OCI-LY1 (cell line): ENCODE results near the gene HS3ST4.

Source experiments
- H2AFZ ChIP-seq: fragments of 200-600 bp; sonication (generic), shearing (Covaris generic); 2 replicates; pipeline ENCODE4 v1.6.0; 2014; ENCODE audit warnings: antibody characterized with exemption, mild to moderate bottlenecking, low read length
- H3F3A ChIP-seq: fragments of 200-600 bp; sonication (generic), shearing (Covaris generic); 2 replicates; pipeline ENCODE4 v1.6.0; 2014; ENCODE audit warnings: mild to moderate bottlenecking, antibody characterized with exemption, low read length, moderate library complexity; ENCODE audit not compliant: insufficient read depth
- H3K27ac ChIP-seq: fragments of 200-600 bp; sonication (generic); 2 replicates; pipeline ENCODE4 v1.5.1; 2014; ENCODE audit warnings: low read length, mixed run types, mild to moderate bottlenecking, low read depth; ENCODE audit not compliant: poor library complexity, severe bottlenecking
- H3K27me3 ChIP-seq: fragments of 200-600 bp; sonication (generic); 2 replicates; pipeline ENCODE4 v1.6.0; 2014; ENCODE audit warnings: antibody characterized with exemption, mild to moderate bottlenecking, low read length, moderate library complexity; ENCODE audit not compliant: insufficient read depth
- H3K36me3 ChIP-seq: fragments of 200-600 bp; sonication (generic); 2 replicates; pipeline ENCODE4 v1.6.1; 2014; ENCODE audit warnings: mild to moderate bottlenecking, antibody characterized with exemption, low read length, moderate library complexity, mixed read lengths; ENCODE audit not compliant: insufficient read depth
- H3K4me1 ChIP-seq: fragments of 200-600 bp; sonication (generic); 2 replicates; pipeline ENCODE4 v1.5.1; 2014; ENCODE audit warnings: mild to moderate bottlenecking, low read length, moderate library complexity; ENCODE audit not compliant: insufficient read depth, severe bottlenecking
- H3K4me2 ChIP-seq: fragments of 200-600 bp; sonication (generic), shearing (Covaris generic); 2 replicates; pipeline ENCODE4 v1.6.1; 2014; ENCODE audit warnings: low read length
- H3K4me3 ChIP-seq: fragments of 200-600 bp; sonication (generic); 2 replicates; pipeline ENCODE4 v1.5.1; 2014; ENCODE audit warnings: low read length, low read depth, mild to moderate bottlenecking, mixed read lengths; ENCODE audit not compliant: poor library complexity, severe bottlenecking
- H3K79me2 ChIP-seq: fragments of 200-600 bp; shearing (Covaris generic); 2 replicates; pipeline ENCODE4 v1.6.1; 2016; ENCODE audit warnings: mixed run types, low read length, mixed read lengths; ENCODE audit not compliant: insufficient read depth
- H3K9ac ChIP-seq: fragments of 200-600 bp; sonication (generic), shearing (Covaris generic); 2 replicates; pipeline ENCODE4 v1.6.1; 2014; ENCODE audit warnings: mild to moderate bottlenecking, low read length, mixed read lengths
- H3K9me2 ChIP-seq: fragments of 200-600 bp; sonication (generic), shearing (Covaris generic); 2 replicates; pipeline ENCODE4 v1.6.1; 2014; ENCODE audit warnings: low read depth, mild to moderate bottlenecking, low read length, mixed read lengths
- H3K9me3 ChIP-seq: fragments of 200-600 bp; shearing (Covaris generic); 2 replicates; pipeline ENCODE4 v1.6.1; 2014; ENCODE audit warnings: low read length, mixed read lengths
- H4K20me1 ChIP-seq: fragments of 200-600 bp; sonication (generic), shearing (Covaris generic); 2 replicates; pipeline ENCODE4 v1.6.0; 2016; ENCODE audit warnings: mild to moderate bottlenecking, low read length; ENCODE audit not compliant: insufficient read depth
- CTCF ChIP-seq: fragments of 200-600 bp; sonication (generic), shearing (Covaris generic); IDR thresholded peaks from 2 replicates; pipeline ENCODE4 v1.5.1; 2017; ENCODE audit warnings: mild to moderate bottlenecking, antibody characterized with exemption, low read length, moderate library complexity, mixed read lengths
- EZH2 ChIP-seq: fragments of 200-600 bp; sonication (generic), shearing (Covaris generic); IDR thresholded peaks from 2 replicates; pipeline ENCODE4 v1.8.0; 2017; ENCODE audit warnings: borderline replicate concordance, mixed run types, mild to moderate bottlenecking, antibody characterized with exemption, low read length, moderate library complexity, mixed read lengths

Gene HS3ST4

GRCh38 chr16:26071101-26071866, 379.5 kb downstream of the HS3ST4 start:
- H3K4me3 ChIP-seq = no peak overlapping the region
- H3K4me1 ChIP-seq = no peaks in the 10 kb centered on the region
- no peak overlapping the region for H3K9ac ChIP-seq
- H4K20me1 ChIP-seq = no peaks in the 10 kb centered on the region
- H3F3A ChIP-seq = no peaks in the 10 kb centered on the region
- TF ChIP-seq EZH2 = no peak
- TF ChIP-seq CTCF = no peak
- H3K27ac ChIP-seq = no peak overlapping the region
- H3K4me2 ChIP-seq = no peak overlapping the region
- no peaks in the 10 kb centered on the region for H3K27me3 ChIP-seq
- no peak overlapping the region for H2AFZ ChIP-seq
- no peaks in the 10 kb centered on the region for H3K79me2 ChIP-seq
- H3K36me3 ChIP-seq = no peaks in the 10 kb centered on the region
- H3K9me3 ChIP-seq = no peaks in the 10 kb centered on the region
- no peaks in the 10 kb centered on the region for H3K9me2 ChIP-seq

- no peak overlapping the region for H3K4me3 ChIP-seq
- H4K20me1 ChIP-seq = no peaks in the 10 kb centered on the region
- TF ChIP-seq EZH2 (no peak), CTCF (no peak)
- H3K36me3 ChIP-seq = no peaks in the 10 kb centered on the region
- H3K9me2 ChIP-seq = no peaks in the 10 kb centered on the region
- no peak overlapping the region for H3K27ac ChIP-seq
- H3K79me2 ChIP-seq = no peaks in the 10 kb centered on the region
- no peak overlapping the region for H3K9ac ChIP-seq
- H2AFZ ChIP-seq = no peak overlapping the region
- H3K4me2 ChIP-seq = no peak overlapping the region
- H3K4me1 ChIP-seq = no peaks in the 10 kb centered on the region
- H3F3A ChIP-seq = no peaks in the 10 kb centered on the region
- H3K9me3 ChIP-seq = no peaks in the 10 kb centered on the region
- H3K27me3 ChIP-seq = no peaks in the 10 kb centered on the region
Observed at GRCh38 chr16:26078716-26079355, 387.1 kb downstream of the HS3ST4 start.

GRCh38 chr16:26087091-26087490, 395.3 kb downstream of the HS3ST4 start:
- H3K4me3 ChIP-seq = no peak overlapping the region
- no peaks in the 10 kb centered on the region for H3K9me3 ChIP-seq
- H3K36me3 ChIP-seq = no peaks in the 10 kb centered on the region
- H3K4me1 ChIP-seq = no peaks in the 10 kb centered on the region
- H3K4me2 ChIP-seq = no peak overlapping the region
- H4K20me1 ChIP-seq = no peaks in the 10 kb centered on the region
- no peaks in the 10 kb centered on the region for H3K27me3 ChIP-seq
- TF ChIP-seq CTCF (no peak), EZH2 (no peak)
- no peak overlapping the region for H2AFZ ChIP-seq
- H3K9ac ChIP-seq = no peak overlapping the region
- H3K79me2 ChIP-seq = no peaks in the 10 kb centered on the region
- no peaks in the 10 kb centered on the region for H3K9me2 ChIP-seq
- H3K27ac ChIP-seq = no peak overlapping the region
- H3F3A ChIP-seq = no peaks in the 10 kb centered on the region
